ENCODE data around the gene ACY1. TPM values are rescaled to one million over a fixed set of nuclear protein-coding genes. Genes with fewer than 3 reads are reported as not detected.

ACY1 gene
- total and polyA plus RNA-seq, 2 donors (not counting 3 experiments of a cell fraction or from before 2014, with no cell fraction given): 13.4 to 32.9 TPM

- Histone ChIP-seq H3K9ac (replicated peaks; ENCODE audit: extremely low read depth, insufficient read depth, low read length) (no peak overlapping the region), H3K36me3 (ENCODE audit: control insufficient read depth in 2 of 2, extremely low read depth in 1 of 2, insufficient read depth in 2 of 2, low read length in 2 of 2) (peaks cover 11 to 20% of the 10 kb centered on the region in 2 experiments), H3K27me3 (ENCODE audit: control insufficient read depth in 2 of 2, insufficient read depth in 2 of 2, low read length in 2 of 2) (no peaks in the 10 kb centered on the region), H3K4me2 (ENCODE audit: insufficient read depth, low read length) (no peak overlapping the region), H3K9me1 (replicated peaks; ENCODE audit: control insufficient read depth, extremely low read depth, insufficient read depth, low read length) (no peaks in the 10 kb centered on the region), H3K4me3 (replicated peaks in 1 of 3; ENCODE audit: insufficient read depth in 1 of 3, low read depth in 1 of 3, low read length in 3 of 3) (no peak overlapping the region), H2AFZ (ENCODE audit: low read depth, low read length) (no peak overlapping the region), H3K9me3 (replicated peaks; ENCODE audit: control insufficient read depth, insufficient read depth, low read length) (no peaks in the 10 kb centered on the region), H4K20me1 (replicated peaks; ENCODE audit: control insufficient read depth, extremely low read depth, insufficient read depth, low read length) (no peaks in the 10 kb centered on the region), H3K79me2 (ENCODE audit: control insufficient read depth, insufficient read depth, low read length) (peaks cover 29% of the 10 kb centered on the region), H3K4me1 (ENCODE audit: control insufficient read depth, extremely low read depth, insufficient read depth, low read length) (peaks cover 19% of the 10 kb centered on the region), H3K27ac (ENCODE audit: insufficient read depth, low read depth, low read length) (no peak overlapping the region)
- no peak for TF ChIP-seq GATA2 (IDR thresholded peaks at IDR 0.05; ENCODE audit: insufficient read depth, insufficient read length, low read depth, low read length)
- intact Hi-C loops (cut with micrococcal nuclease): no loop called here
- POLR2A ChIA-PET: interaction anchor here (0.6 kb wide), 1 partner anchor 119 kb away, joined by 3 read pairs; no protein-coding TSS in a partner anchor
- dilution Hi-C loops (cut with MboI; ENCODE audit: extremely low pct_ligation_motif_present, low sequenced_read_pairs): loop anchor here (10.0 kb wide), 1 partner anchor 148 kb away; no protein-coding TSS in a partner anchor
- no peak for DNase-seq (ENCODE audit: low read depth, low spot score)
- CTCF ChIA-PET: no interaction called here
- no peak for FAIRE-seq
- no TSS peak for BruUV-seq (replicated peaks)
These were observed 13.8 kb downstream of the ACY1 start for GRCh38 chr3:51997172-51997571.

DNA sequence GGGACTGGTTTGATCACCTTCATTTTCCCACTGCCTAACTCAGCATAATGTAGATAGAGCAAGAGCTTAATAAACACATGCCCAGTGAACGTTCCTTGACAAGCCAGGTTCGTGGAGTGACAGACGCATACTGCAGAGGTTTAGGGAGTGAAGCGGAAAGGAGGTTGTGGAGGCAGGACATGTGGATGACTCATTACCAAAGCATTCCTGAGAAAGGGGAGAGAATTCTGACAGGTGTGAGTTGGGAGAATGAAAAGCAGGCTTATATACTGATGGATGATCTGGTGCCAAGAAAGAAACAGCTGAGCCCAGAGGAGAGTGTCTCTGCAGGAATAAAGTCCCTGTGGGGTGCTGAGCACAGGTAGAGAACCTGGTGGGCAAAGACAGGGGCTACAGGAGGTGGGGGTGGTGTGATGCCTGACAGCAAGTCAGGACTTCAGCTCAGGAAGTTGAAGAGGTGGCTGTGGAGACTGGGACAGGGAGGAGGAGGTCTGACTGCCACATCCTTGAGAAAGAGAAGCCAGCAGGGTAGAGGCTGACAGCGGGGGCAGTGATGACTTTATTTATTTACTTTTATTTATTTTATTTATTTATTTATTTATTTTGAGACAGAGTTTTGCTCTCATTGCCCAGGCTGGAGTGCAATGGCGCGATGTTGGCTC, 14.7 kb downstream of the ACY1 start:
- peaks cover 19% of the 10 kb centered on the region for H3K4me1 ChIP-seq (ENCODE audit: control insufficient read depth, extremely low read depth, insufficient read depth, low read length)
- dilution Hi-C loops (cut with MboI; ENCODE audit: extremely low pct_ligation_motif_present, low sequenced_read_pairs) (loop anchor here (10.0 kb wide), 1 partner anchor 147 kb away; no protein-coding TSS in a partner anchor), intact Hi-C loops (cut with micrococcal nuclease) (no loop called here)
- H3K9ac ChIP-seq (replicated peaks; ENCODE audit: extremely low read depth, insufficient read depth, low read length): no peak overlapping the region
- no peaks in the 10 kb centered on the region for H3K9me3 ChIP-seq (replicated peaks; ENCODE audit: control insufficient read depth, insufficient read depth, low read length)
- BruUV-seq (replicated peaks): no TSS peak
- H3K79me2 ChIP-seq (ENCODE audit: control insufficient read depth, insufficient read depth, low read length): peaks cover 22% of the 10 kb centered on the region
- TF ChIP-seq JUN (IDR thresholded peaks at IDR 0.05; ENCODE audit: borderline replicate concordance, insufficient read depth, insufficient read length, low read depth): peak; percentile 25
- no peak for TF ChIP-seq POLR2AphosphoS5 (IDR thresholded peaks at IDR 0.05; ENCODE audit: insufficient read depth, low read depth, low read length)
- no peak for TF ChIP-seq CTCF (IDR thresholded peaks at IDR 0.05; ENCODE audit: extremely low read depth in 1 of 2, insufficient read depth in 1 of 2, low read depth in 1 of 2, low read length in 2 of 2)
- H3K36me3 ChIP-seq (ENCODE audit: control insufficient read depth in 2 of 2, extremely low read depth in 1 of 2, insufficient read depth in 2 of 2, low read length in 2 of 2): peaks cover 9 to 13% of the 10 kb centered on the region in 2 experiments
- no peak for DNase-seq (ENCODE audit: low read depth, low spot score)
- no peaks in the 10 kb centered on the region for H4K20me1 ChIP-seq (replicated peaks; ENCODE audit: control insufficient read depth, extremely low read depth, insufficient read depth, low read length)
- FAIRE-seq: peak; percentile 78
- H2AFZ ChIP-seq (ENCODE audit: low read depth, low read length): peak overlapping the region; percentile 1
- no peak overlapping the region for H3K4me3 ChIP-seq (replicated peaks in 1 of 3; ENCODE audit: insufficient read depth in 1 of 3, low read depth in 1 of 3, low read length in 3 of 3)
- no peaks in the 10 kb centered on the region for H3K9me1 ChIP-seq (replicated peaks; ENCODE audit: control insufficient read depth, extremely low read depth, insufficient read depth, low read length)
- no peak overlapping the region for H3K4me2 ChIP-seq (ENCODE audit: insufficient read depth, low read length)
- H3K27me3 ChIP-seq (ENCODE audit: control insufficient read depth in 2 of 2, insufficient read depth in 2 of 2, low read length in 2 of 2): no peaks in the 10 kb centered on the region
- ChIA-PET CTCF (interaction anchor here (1.0 kb wide), 1 partner anchor 130 kb away, joined by 3 read pairs; no protein-coding TSS in a partner anchor), POLR2A (interaction anchor here (0.6 to 0.8 kb wide), 2 partner anchors 118 to 122 kb away, joined by 3 read pairs; no protein-coding TSS in a partner anchor)
- no peak overlapping the region for H3K27ac ChIP-seq (ENCODE audit: insufficient read depth, low read depth, low read length)

Measured in endothelial cell of umbilical vein (primary cell).